Neural progenitor cell (in vitro differentiated cells): ENCODE measurements around the gene TOMM40L. TPM values are rescaled to one million over a fixed set of nuclear protein-coding genes. Genes with fewer than 3 reads are reported as not detected.
A peak's percentile ranks its signal among the peaks of the same experiment; 100 is the strongest.

Experiments
- DNase-seq: peaks from one replicate; pipeline ENCODE4 v3.0.0-alpha.2; 2016; ENCODE audit warnings: low spot score
- H2AFZ ChIP-seq: fragments of 200-600 bp; sonication (generic); replicated peaks from 2 replicates; pipeline ENCODE4 v1.6.1; 2016; ENCODE audit warnings: antibody characterized with exemption
- H3F3A ChIP-seq: fragments of 200-600 bp; sonication (generic); 2 replicates; pipeline ENCODE4 v1.6.1; 2016; ENCODE audit warnings: antibody characterized with exemption, low read depth
- H3K27ac ChIP-seq: fragments of 200-600 bp; sonication (generic); 2 replicates; pipeline ENCODE4 v1.5.1; 2016; ENCODE audit warnings: mild to moderate bottlenecking
- H3K27me3 ChIP-seq: fragments of 200-600 bp; sonication (generic); 2 replicates; pipeline ENCODE4 v1.6.1; 2016; ENCODE audit warnings: mild to moderate bottlenecking, moderate library complexity
- H3K36me3 ChIP-seq: fragments of 200-600 bp; sonication (generic); 2 replicates; pipeline ENCODE4 v1.5.1; 2016
- H3K4me1 ChIP-seq: fragments of 200-600 bp; sonication (generic); 2 replicates; pipeline ENCODE4 v1.6.1; 2016; ENCODE audit warnings: mixed run types
- H3K4me2 ChIP-seq: fragments of 200-600 bp; sonication (generic); 2 replicates; pipeline ENCODE4 v1.6.1; 2016
- H3K4me3 ChIP-seq: fragments of 200-600 bp; sonication (generic); 2 replicates; pipeline ENCODE4 v1.5.1; 2016
- H3K79me2 ChIP-seq: fragments of 200-600 bp; sonication (generic); 2 replicates; pipeline ENCODE4 v1.6.1; 2016; ENCODE audit warnings: low read depth
- H3K9ac ChIP-seq: fragments of 200-600 bp; sonication (generic); 2 replicates; pipeline ENCODE4 v1.6.1; 2016
- H3K9me3 ChIP-seq: fragments of 200-600 bp; sonication (generic); 2 replicates; pipeline ENCODE4 v1.5.1; 2016; ENCODE audit warnings: low read depth
- H4K20me1 ChIP-seq: fragments of 200-600 bp; sonication (generic); 2 replicates; pipeline ENCODE4 v1.6.1; 2016; ENCODE audit warnings: low read depth
- H3K27ac Mint-ChIP-seq: 3 replicates; pipeline ENCODE4 v1.8.0; 2021; ENCODE audit warnings: mixed read lengths
- H3K27me3 Mint-ChIP-seq: 2 replicates; pipeline ENCODE4 v1.8.0; 2022; ENCODE audit warnings: low read depth, mild to moderate bottlenecking, inconsistent platforms, moderate library complexity, mixed read lengths; ENCODE audit not compliant: insufficient read depth
- H3K36me3 Mint-ChIP-seq: 3 replicates; pipeline ENCODE4 v1.8.0; 2021; ENCODE audit warnings: mixed read lengths
- H3K4me1 Mint-ChIP-seq: 3 replicates; pipeline ENCODE4 v1.8.0; 2021; ENCODE audit warnings: mixed read lengths
- H3K4me3 Mint-ChIP-seq: 3 replicates; pipeline ENCODE4 v1.8.0; 2021; ENCODE audit warnings: mild to moderate bottlenecking, moderate library complexity, mixed read lengths
- H3K9me3 Mint-ChIP-seq: 3 replicates; pipeline ENCODE4 v1.8.0; 2020; ENCODE audit warnings: mixed read lengths
- CTCF ChIP-seq: fragments of 200-600 bp; sonication (generic); IDR thresholded peaks from 2 replicates; pipeline ENCODE4 v1.5.1; 2017; ENCODE audit warnings: antibody characterized with exemption, mild to moderate bottlenecking
- EZH2 ChIP-seq: fragments of 200-600 bp; sonication (generic); IDR thresholded peaks from 2 replicates; pipeline ENCODE4 v1.6.1; 2017; ENCODE audit warnings: antibody characterized with exemption, mild to moderate bottlenecking, moderate library complexity
- EZH2phosphoT487 ChIP-seq: fragments of 200-600 bp; sonication (generic); IDR thresholded peaks from 2 replicates; pipeline ENCODE4 v1.6.1; 2017; ENCODE audit warnings: antibody characterized with exemption
- total RNA-seq: library from RNA; depleted of rRNA; stranded (reverse); fragments of >200 nt; gene quantifications from 2 replicates; pipeline ENCODE4 v1.2.3, GENCODE V29; 2015; ENCODE audit warnings: low replicate concordance

The TOMM40L gene
- total RNA-seq, 1 donor from 2014 or later, result 7.2 TPM

- no peak overlapping the region for H3K27ac Mint-ChIP-seq
- no peaks in the 10 kb centered on the region for H3K9me3 Mint-ChIP-seq
- DNase-seq, result no peak
- H3K27me3 Mint-ChIP-seq, result peaks cover 3% of the 10 kb centered on the region
- H3K4me3 ChIP-seq, result peak overlapping the region; percentile 40
- peak overlapping the region; percentile 60 for H2AFZ ChIP-seq
- H3K9ac ChIP-seq, result no peak overlapping the region
- peak overlapping the region; percentile 52 for H3K4me3 Mint-ChIP-seq
- TF ChIP-seq EZH2phosphoT487 (no peak), EZH2 (no peak), CTCF (no peak)
- H3K36me3 Mint-ChIP-seq, result peaks cover 6% of the 10 kb centered on the region
- H3K27ac ChIP-seq, result no peak overlapping the region
- peaks cover 24% of the 10 kb centered on the region for H3K79me2 ChIP-seq
- H3K4me1 ChIP-seq, result peaks cover 66% of the 10 kb centered on the region
- peaks cover 46% of the 10 kb centered on the region for H3F3A ChIP-seq
- peak overlapping the region; percentile 83 for H3K4me2 ChIP-seq
- peaks cover 70% of the 10 kb centered on the region for H3K4me1 Mint-ChIP-seq
- H3K27me3 ChIP-seq, result no peaks in the 10 kb centered on the region
- H3K9me3 ChIP-seq, result no peaks in the 10 kb centered on the region
- H4K20me1 ChIP-seq, result no peaks in the 10 kb centered on the region
- H3K36me3 ChIP-seq, result peaks cover 9% of the 10 kb centered on the region
Measured at GRCh38 chr1:161199506-161200139, 26.2 kb upstream of the TOMM40L start.

GRCh38 chr1:161200421-161200991 lies 25.4 kb upstream of the TOMM40L start:
- DNase-seq, result peak; percentile 42
- Histone ChIP-seq H3K9me3 (no peaks in the 10 kb centered on the region), H3K27ac (peak overlapping the region; percentile 76), H3K4me1 (peaks cover 66% of the 10 kb centered on the region), H3F3A (peaks cover 46% of the 10 kb centered on the region), H3K27me3 (no peaks in the 10 kb centered on the region), H3K79me2 (peaks cover 29% of the 10 kb centered on the region), H3K36me3 (peaks cover 10% of the 10 kb centered on the region), H3K9ac (no peak overlapping the region), H2AFZ (peak overlapping the region; percentile 88), H3K4me2 (peak overlapping the region; percentile 75), H4K20me1 (no peaks in the 10 kb centered on the region), H3K4me3 (no peak overlapping the region)
- no peak for TF ChIP-seq CTCF
- TF ChIP-seq EZH2phosphoT487, result no peak
- peaks cover 3% of the 10 kb centered on the region for H3K27me3 Mint-ChIP-seq
- peaks cover 73% of the 10 kb centered on the region for H3K4me1 Mint-ChIP-seq
- H3K9me3 Mint-ChIP-seq, result no peaks in the 10 kb centered on the region
- peak overlapping the region; percentile 55 for H3K4me3 Mint-ChIP-seq
- H3K36me3 Mint-ChIP-seq, result peaks cover 10% of the 10 kb centered on the region
- peak overlapping the region; percentile 98 for H3K27ac Mint-ChIP-seq

GRCh38 chr1:161200992-161201835 lies 24.6 kb upstream of the TOMM40L start:
- Histone ChIP-seq H3K4me1 (peaks cover 65% of the 10 kb centered on the region), H3K9ac (peak overlapping the region; percentile 25)

More at GRCh38 chr1:161200992-161201835, 24.6 kb upstream of the TOMM40L start:
- H3K79me2 ChIP-seq, result peaks cover 29% of the 10 kb centered on the region
- Mint-ChIP-seq H3K4me3 (peak overlapping the region; percentile 94), H3K36me3 (peaks cover 13% of the 10 kb centered on the region), H3K27ac (peak overlapping the region; percentile 98), H3K27me3 (peaks cover under 1% of the 10 kb centered on the region), H3K9me3 (no peaks in the 10 kb centered on the region), H3K4me1 (peaks cover 73% of the 10 kb centered on the region)
- peak overlapping the region; percentile 75 for H3K4me2 ChIP-seq
- peaks cover 10% of the 10 kb centered on the region for H3K36me3 ChIP-seq
- H4K20me1 ChIP-seq, result no peaks in the 10 kb centered on the region
- H3K9me3 ChIP-seq, result no peaks in the 10 kb centered on the region
- peak overlapping the region; percentile 88 for H2AFZ ChIP-seq
- H3K4me3 ChIP-seq, result peak overlapping the region; percentile 75
- H3F3A ChIP-seq, result peaks cover 46% of the 10 kb centered on the region
- no peak for DNase-seq
- no peaks in the 10 kb centered on the region for H3K27me3 ChIP-seq
- TF ChIP-seq EZH2phosphoT487, result no peak
- no peak for TF ChIP-seq CTCF
- TF ChIP-seq EZH2, result no peak
- H3K27ac ChIP-seq, result peak overlapping the region; percentile 76
